Measurements from ENCODE around the gene MYOZ3. TPM values are rescaled to one million over a fixed set of nuclear protein-coding genes. Genes with fewer than 3 reads are reported as not detected.

MYOZ3 gene
- total RNA-seq, 1 experiment from 2014 or later = not detected

GRCh38 chr5:150692276-150692675 is 31.2 kb downstream of the MYOZ3 start:
- Histone ChIP-seq H3K27ac (no peak overlapping the region), H3K27me3 (ENCODE audit: insufficient read depth, low read depth) (no peaks in the 10 kb centered on the region), H3K4me3 (no peak overlapping the region), H3K79me2 (ENCODE audit: low read depth) (no peaks in the 10 kb centered on the region), H3K4me2 (no peak overlapping the region), H3K9me2 (ENCODE audit: insufficient read depth) (no peaks in the 10 kb centered on the region), H2AFZ (no peak overlapping the region), H4K20me1 (ENCODE audit: insufficient read depth) (no peaks in the 10 kb centered on the region), H3K36me3 (ENCODE audit: low read depth) (peaks cover 57% of the 10 kb centered on the region), H3K9me3 (ENCODE audit: insufficient read depth, low read depth) (no peaks in the 10 kb centered on the region), H3K4me1 (replicated peaks; ENCODE audit: insufficient read depth) (no peaks in the 10 kb centered on the region), H3F3A (ENCODE audit: insufficient read depth, low read depth) (peaks cover 32% of the 10 kb centered on the region; the same call in 1 of the 2 replicates)
- no TSS peak for BruUV-seq (replicated peaks)
- CTCF ChIA-PET = interaction anchor here (0.7 kb wide), 1 partner anchor 132 kb away, joined by 3 read pairs; no protein-coding TSS in a partner anchor
- DNase-seq = no peak
- TF ChIP-seq, protein P1, sequence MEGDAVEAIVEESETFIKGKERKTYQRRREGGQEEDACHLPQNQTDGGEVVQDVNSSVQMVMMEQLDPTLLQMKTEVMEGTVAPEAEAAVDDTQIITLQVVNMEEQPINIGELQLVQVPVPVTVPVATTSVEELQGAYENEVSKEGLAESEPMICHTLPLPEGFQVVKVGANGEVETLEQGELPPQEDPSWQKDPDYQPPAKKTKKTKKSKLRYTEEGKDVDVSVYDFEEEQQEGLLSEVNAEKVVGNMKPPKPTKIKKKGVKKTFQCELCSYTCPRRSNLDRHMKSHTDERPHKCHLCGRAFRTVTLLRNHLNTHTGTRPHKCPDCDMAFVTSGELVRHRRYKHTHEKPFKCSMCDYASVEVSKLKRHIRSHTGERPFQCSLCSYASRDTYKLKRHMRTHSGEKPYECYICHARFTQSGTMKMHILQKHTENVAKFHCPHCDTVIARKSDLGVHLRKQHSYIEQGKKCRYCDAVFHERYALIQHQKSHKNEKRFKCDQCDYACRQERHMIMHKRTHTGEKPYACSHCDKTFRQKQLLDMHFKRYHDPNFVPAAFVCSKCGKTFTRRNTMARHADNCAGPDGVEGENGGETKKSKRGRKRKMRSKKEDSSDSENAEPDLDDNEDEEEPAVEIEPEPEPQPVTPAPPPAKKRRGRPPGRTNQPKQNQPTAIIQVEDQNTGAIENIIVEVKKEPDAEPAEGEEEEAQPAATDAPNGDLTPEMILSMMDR (conservative IDR thresholded peaks at IDR 0.05) = no peak
- TF ChIP-seq EZH2 (IDR thresholded peaks at IDR 0.05; ENCODE audit: low read depth) = no peak
- POLR2A ChIA-PET (ENCODE audit: unreplicated experiment) = no interaction called here
- intact Hi-C loops (cut with micrococcal nuclease; ENCODE audit: unreplicated experiment) = no loop called here

- no peaks in the 10 kb centered on the region for H3K9me3 ChIP-seq (ENCODE audit: insufficient read depth, low read depth)
- no peaks in the 10 kb centered on the region for H3K27me3 ChIP-seq (ENCODE audit: insufficient read depth, low read depth)
- no peak overlapping the region for H3K4me2 ChIP-seq
- peaks cover under 1% of the 10 kb centered on the region; the same call in 1 of the 2 replicates for H4K20me1 ChIP-seq (ENCODE audit: insufficient read depth)
- H3K27ac ChIP-seq = no peak overlapping the region
- no peak overlapping the region for H2AFZ ChIP-seq
- TF ChIP-seq, protein P1 (conservative IDR thresholded peaks at IDR 0.05) = no peak
- TF ChIP-seq EZH2 (IDR thresholded peaks at IDR 0.05; ENCODE audit: low read depth) = no peak
- no peak for DNase-seq
- H3K4me3 ChIP-seq = no peak overlapping the region
- H3F3A ChIP-seq (ENCODE audit: insufficient read depth, low read depth) = peaks cover 30% of the 10 kb centered on the region; the same call in 1 of the 2 replicates
- CTCF ChIA-PET = no interaction called here
- no TSS peak for BruUV-seq (replicated peaks)
- peaks cover 7% of the 10 kb centered on the region; the same call in 1 of the 2 replicates for H3K4me1 ChIP-seq (replicated peaks; ENCODE audit: insufficient read depth)
- H3K36me3 ChIP-seq (ENCODE audit: low read depth) = peaks cover 76% of the 10 kb centered on the region
- POLR2A ChIA-PET (ENCODE audit: unreplicated experiment) = no interaction called here
- peaks cover 14% of the 10 kb centered on the region for H3K79me2 ChIP-seq (ENCODE audit: low read depth)
- no peaks in the 10 kb centered on the region for H3K9me2 ChIP-seq (ENCODE audit: insufficient read depth)
- intact Hi-C loops (cut with micrococcal nuclease; ENCODE audit: unreplicated experiment) = no loop called here
These were observed 33.6 kb downstream of the MYOZ3 start for GRCh38 chr5:150694612-150695011.

- H2AFZ ChIP-seq = peak overlapping the region; percentile 96
- CTCF ChIA-PET = interaction anchor here (1.1 to 2.1 kb wide), 4 partner anchors 58 to 140 kb away, joined by 3 to 13 read pairs (median 8); no protein-coding TSS in a partner anchor
- peaks cover 20% of the 10 kb centered on the region; the same call in 1 of the 2 replicates for H3K4me1 ChIP-seq (replicated peaks; ENCODE audit: insufficient read depth)
- peaks cover 4% of the 10 kb centered on the region; the same call in 1 of the 2 replicates for H4K20me1 ChIP-seq (ENCODE audit: insufficient read depth)
- H3K79me2 ChIP-seq (ENCODE audit: low read depth) = peaks cover 29% of the 10 kb centered on the region
- H3K9me3 ChIP-seq (ENCODE audit: insufficient read depth, low read depth) = no peaks in the 10 kb centered on the region
- peak overlapping the region; percentile 59 for H3K27ac ChIP-seq
- no TSS peak for BruUV-seq (replicated peaks)
- DNase-seq = no peak
- peaks cover 38% of the 10 kb centered on the region for H3K36me3 ChIP-seq (ENCODE audit: low read depth)
- intact Hi-C loops (cut with micrococcal nuclease; ENCODE audit: unreplicated experiment) = loop anchor here (2.0 kb wide), 2 partner anchors 139 to 251 kb away; partner anchors contain the start of gene RPS14
- no peak for TF ChIP-seq EZH2 (IDR thresholded peaks at IDR 0.05; ENCODE audit: low read depth)
- TF ChIP-seq, protein P1 (conservative IDR thresholded peaks at IDR 0.05) = no peak
- peak overlapping the region; percentile 92 for H3K4me2 ChIP-seq
- no peaks in the 10 kb centered on the region for H3K27me3 ChIP-seq (ENCODE audit: insufficient read depth, low read depth)
- POLR2A ChIA-PET (ENCODE audit: unreplicated experiment) = interaction anchor here (0.6 to 0.7 kb wide), 2 partner anchors 16 to 912 kb away, joined by 4 to 5 read pairs; no protein-coding TSS in a partner anchor
- H3F3A ChIP-seq (ENCODE audit: insufficient read depth, low read depth) = peaks cover 6% of the 10 kb centered on the region; the same call in 1 of the 2 replicates
- no peaks in the 10 kb centered on the region for H3K9me2 ChIP-seq (ENCODE audit: insufficient read depth)
- H3K4me3 ChIP-seq = peak overlapping the region; percentile 86
These were observed 39.2 kb downstream of the MYOZ3 start for GRCh38 chr5:150700246-150700593.
